ENCODE measurements around the gene CHRND.

The CHRND gene

GRCh38 chr2:232581725-232582124 lies 55.8 kb downstream of the CHRND start:
- no peaks in the 10 kb centered on the region for H3K9me3 ChIP-seq
- H3K27me3 ChIP-seq (ENCODE audit: low read depth), result no peaks in the 10 kb centered on the region
- no peak overlapping the region for H3K4me3 ChIP-seq
- no peak for DNase-seq (ENCODE audit: low spot score in 2 of 2)
- no peaks in the 10 kb centered on the region for H3K4me1 ChIP-seq
- in situ Hi-C loops (cut with MboI; ENCODE audit: low sequenced_read_pairs), result no loop called here
- H3K36me3 ChIP-seq (replicated peaks), result peaks cover 10% of the 10 kb centered on the region; the same call in 1 of the 2 replicates

GRCh38 chr2:232584238-232584637 lies 58.3 kb downstream of the CHRND start:
- H3K4me1 ChIP-seq, result no peaks in the 10 kb centered on the region
- DNase-seq (ENCODE audit: low spot score in 2 of 2), result no peak
- in situ Hi-C loops (cut with MboI; ENCODE audit: low sequenced_read_pairs), result no loop called here
- no peaks in the 10 kb centered on the region for H3K9me3 ChIP-seq
- H3K4me3 ChIP-seq, result no peak overlapping the region
- no peaks in the 10 kb centered on the region for H3K27me3 ChIP-seq (ENCODE audit: low read depth)
- H3K36me3 ChIP-seq (replicated peaks), result peaks cover 10% of the 10 kb centered on the region; the same call in 1 of the 2 replicates
